Measurements from ENCODE around the gene IL1RAPL2. TPM values are rescaled to one million over a fixed set of nuclear protein-coding genes. Genes with fewer than 3 reads are reported as not detected.

Gene IL1RAPL2
- total and polyA plus RNA-seq, 2 donors (not counting 1 experiment from before 2014, with no cell fraction given): not detected

GRCh38 chrX:105738162-105738561, 1172.2 kb downstream of the IL1RAPL2 start:
- H3K4me2 ChIP-seq (replicated peaks; ENCODE audit: low read depth, low read length, poor library complexity, severe bottlenecking): no peak overlapping the region
- ATAC-seq (ENCODE audit: low read depth): no peak
- no peaks in the 10 kb centered on the region for H3K36me3 ChIP-seq (replicated peaks in 1 of 2; ENCODE audit: control extremely low read depth in 1 of 2, control insufficient read depth in 1 of 2, extremely low read depth in 1 of 2, insufficient read depth in 2 of 2, low read length in 1 of 2)
- H3K27ac ChIP-seq (ENCODE audit: low read length in 2 of 2): no peak overlapping the region
- Mint-ChIP-seq H3K27ac (no peak overlapping the region), H3K4me3 (no peak overlapping the region), H3K27me3 (no peaks in the 10 kb centered on the region), H3K4me1 (no peaks in the 10 kb centered on the region), H3K9me3 (ENCODE audit: insufficient read depth) (no peaks in the 10 kb centered on the region)
- ChIA-PET POLR2A (no interaction called here), CTCF (no interaction called here)
- H3K9me3 ChIP-seq (ENCODE audit: control extremely low read depth in 1 of 3, control insufficient read depth in 2 of 3, insufficient read depth in 1 of 3, low read length in 2 of 3): no peaks in the 10 kb centered on the region
- no peak for DNase-seq
- TF ChIP-seq CTCF (IDR thresholded peaks at IDR 0.05) (no peak), EZH2 (IDR thresholded peaks at IDR 0.05; ENCODE audit: borderline replicate concordance, insufficient read depth, low read depth, low read length, poor library complexity, severe bottlenecking) (no peak)
- H3K4me3 ChIP-seq (ENCODE audit: control extremely low read depth in 1 of 5, extremely low read depth in 1 of 5, insufficient read depth in 1 of 5, low read depth in 2 of 5, low read length in 4 of 5): no peak overlapping the region
- no CpG with 5 or more reads among the region's 2 CpGs for WGBS (ENCODE audit: insufficient coverage)
- H3K27me3 ChIP-seq (replicated peaks in 1 of 4; ENCODE audit: control extremely low read depth in 1 of 4, control insufficient read depth in 3 of 4, insufficient read depth in 4 of 4, low read length in 3 of 4): no peaks in the 10 kb centered on the region
- intact Hi-C loops (cut with micrococcal nuclease): no loop called here
- H4K20me1 ChIP-seq (ENCODE audit: control insufficient read depth, insufficient read depth, low read length, poor library complexity, severe bottlenecking): no peaks in the 10 kb centered on the region
- no peaks in the 10 kb centered on the region for H3K4me1 ChIP-seq (ENCODE audit: control insufficient read depth in 2 of 2, insufficient read depth in 2 of 2, low read length in 2 of 2)
- H2AFZ ChIP-seq (ENCODE audit: insufficient read depth, low read depth, low read length, poor library complexity, severe bottlenecking): no peak overlapping the region
- no peak overlapping the region for H3K9ac ChIP-seq (ENCODE audit: low read length)
- no peaks in the 10 kb centered on the region for H3K79me2 ChIP-seq (ENCODE audit: control insufficient read depth, insufficient read depth, low read length)

GRCh38 chrX:105744291-105744690, 1178.3 kb downstream of the IL1RAPL2 start:
- Histone ChIP-seq H3K4me2 (replicated peaks; ENCODE audit: low read depth, low read length, poor library complexity, severe bottlenecking) (no peak overlapping the region), H3K4me1 (ENCODE audit: control insufficient read depth in 2 of 2, insufficient read depth in 2 of 2, low read length in 2 of 2) (no peaks in the 10 kb centered on the region), H4K20me1 (ENCODE audit: control insufficient read depth, insufficient read depth, low read length, poor library complexity, severe bottlenecking) (no peaks in the 10 kb centered on the region), H3K79me2 (ENCODE audit: control insufficient read depth, insufficient read depth, low read length) (no peaks in the 10 kb centered on the region), H3K9me3 (ENCODE audit: control extremely low read depth in 1 of 3, control insufficient read depth in 2 of 3, insufficient read depth in 1 of 3, low read length in 2 of 3) (no peaks in the 10 kb centered on the region), H3K36me3 (replicated peaks in 1 of 2; ENCODE audit: control extremely low read depth in 1 of 2, control insufficient read depth in 1 of 2, extremely low read depth in 1 of 2, insufficient read depth in 2 of 2, low read length in 1 of 2) (no peaks in the 10 kb centered on the region), H3K4me3 (ENCODE audit: control extremely low read depth in 1 of 5, extremely low read depth in 1 of 5, insufficient read depth in 1 of 5, low read depth in 2 of 5, low read length in 4 of 5) (no peak overlapping the region), H2AFZ (ENCODE audit: insufficient read depth, low read depth, low read length, poor library complexity, severe bottlenecking) (no peak overlapping the region), H3K27me3 (replicated peaks in 1 of 4; ENCODE audit: control extremely low read depth in 1 of 4, control insufficient read depth in 3 of 4, insufficient read depth in 4 of 4, low read length in 3 of 4) (no peaks in the 10 kb centered on the region), H3K9ac (ENCODE audit: low read length) (no peak overlapping the region), H3K27ac (ENCODE audit: low read length in 2 of 2) (no peak overlapping the region)
- no peaks in the 10 kb centered on the region for H3K4me1 Mint-ChIP-seq
- TF ChIP-seq EZH2 (IDR thresholded peaks at IDR 0.05; ENCODE audit: borderline replicate concordance, insufficient read depth, low read depth, low read length, poor library complexity, severe bottlenecking): no peak
- TF ChIP-seq CTCF (IDR thresholded peaks at IDR 0.05): no peak
- no peak overlapping the region for H3K27ac Mint-ChIP-seq
- no peak overlapping the region for H3K4me3 Mint-ChIP-seq
- H3K9me3 Mint-ChIP-seq (ENCODE audit: insufficient read depth): no peaks in the 10 kb centered on the region
- intact Hi-C loops (cut with micrococcal nuclease): no loop called here
- ChIA-PET CTCF (no interaction called here), POLR2A (no interaction called here)
- DNase-seq (no peak), ATAC-seq (ENCODE audit: low read depth) (no peak)
- no peaks in the 10 kb centered on the region for H3K27me3 Mint-ChIP-seq

Data from B cell (primary cell).